Peyer's patch (tissue), 4 donors: ENCODE results near the gene FAU.

ENCODE experiments used
- CTCF ChIP-seq, 6 experiments: fragments of 450-650 bp in 4 of 6; fragments of 200-600 bp in 2 of 6; sonication (generic) in 1 of 6; IDR thresholded peaks; one replicate each; pipeline ENCODE4 v1.5.1; 2017 to 2019; ENCODE audit warnings: antibody characterized with exemption in 6 of 6, mild to moderate bottlenecking in 3 of 6, moderate library complexity in 1 of 6
- POLR2A ChIP-seq, 2 donors: fragments of 450-650 bp; IDR thresholded peaks; one replicate each; pipeline ENCODE4 v1.5.1; 2017; ENCODE audit warnings: antibody characterized with exemption in 2 of 2, mild to moderate bottlenecking in 2 of 2, moderate library complexity in 2 of 2

GRCh38 chr11:65087827-65088226 lies 34.1 kb downstream of the FAU start:
- no peak for TF ChIP-seq CTCF (IDR thresholded peaks at IDR 0.05)
- TF ChIP-seq POLR2A (IDR thresholded peaks at IDR 0.05): no peak
